K562 (cell line): Measurements from ENCODE around the gene BRPF1. TPM values are rescaled to one million over a fixed set of nuclear protein-coding genes. Genes with fewer than 3 reads are reported as not detected.

Experiments used
- ARID1B ChIP-seq: fragments of 450-650 bp; IDR thresholded peaks from 2 replicates; pipeline ENCODE4 v1.6.1; 2016; ENCODE audit warnings: antibody characterized with exemption, mild to moderate bottlenecking, inconsistent platforms
- ATF1 ChIP-seq, 2 experiments: fragments of 450-650 bp in 1 of 2; IDR thresholded peaks; 2 replicates each; pipeline ENCODE4 v1.6.1; 2016; ENCODE audit warnings: missing compliant biosample characterization in 1 of 2, missing genetic modification characterization in 1 of 2
- CXXC5 ChIP-seq: fragments of 250-450 bp; sonication (Bioruptor Pico); IDR thresholded peaks from 2 replicates; pipeline ENCODE4 v1.8.0; 2022; ENCODE audit warnings: inconsistent platforms, mild to moderate bottlenecking, moderate library complexity
- MCM2 ChIP-seq: fragments of 450-650 bp; IDR thresholded peaks from 2 replicates; pipeline ENCODE4 v1.6.1; 2017; ENCODE audit warnings: low read depth, mild to moderate bottlenecking
- MCM7 ChIP-seq, 2 experiments: fragments of 450-650 bp; IDR thresholded peaks; 2 replicates each; pipeline ENCODE4 v1.6.1; 2016 to 2018
- NONO ChIP-seq, 2 experiments: fragments of 200-400 bp in 1 of 2; fragments of 450-650 bp in 1 of 2; formaldehyde crosslinking in 1 of 2; IDR thresholded peaks; 2 replicates each; pipeline ENCODE4 v1.6.1; 2017; ENCODE audit warnings: low read depth in 2 of 2, mild to moderate bottlenecking in 2 of 2, moderate library complexity in 2 of 2, low read length in 1 of 2
- PML ChIP-seq: IDR thresholded peaks from 2 replicates; pipeline ENCODE4 v1.6.1; 2012; ENCODE audit warnings: low read length, inconsistent platforms
- PURB ChIP-seq: sonication (generic); formaldehyde crosslinking; IDR thresholded peaks from 2 replicates; pipeline ENCODE4 v1.9.0; 2021; ENCODE audit warnings: low read depth, mild to moderate bottlenecking, missing genetic modification reagents
- RAD51 ChIP-seq: fragments of 450-650 bp; IDR thresholded peaks from 2 replicates; pipeline ENCODE4 v1.7.1; 2016; ENCODE audit warnings: low read depth, mild to moderate bottlenecking, borderline replicate concordance
- RCOR1 ChIP-seq, 2 experiments: IDR thresholded peaks; 2 replicates each; pipeline ENCODE4 v1.6.1; 2012; ENCODE audit warnings: low read depth in 2 of 2, low read length in 2 of 2, borderline replicate concordance in 1 of 2, improper control_type of control experiment in 1 of 2
- SIRT6 ChIP-seq: IDR thresholded peaks from one replicate; pipeline ENCODE4 v1.6.1; 2012; ENCODE audit warnings: low read depth, mild to moderate bottlenecking, control low read depth, inconsistent platforms, low read length, moderate library complexity
- SMARCA5 ChIP-seq: fragments of 450-650 bp; IDR thresholded peaks from 2 replicates; pipeline ENCODE4 v1.6.1; 2016
- SRSF9 ChIP-seq: fragments of 200-400 bp; formaldehyde crosslinking; IDR thresholded peaks from 2 replicates; pipeline ENCODE4 v1.6.1; 2017; ENCODE audit warnings: low read depth, low read length, borderline replicate concordance
- ZNF134 ChIP-seq: fragments of 250-450 bp; sonication (Bioruptor Pico); conservative IDR thresholded peaks from 2 replicates; pipeline ENCODE4 v1.4.0; 2020
- polyA plus RNA-seq, 8 experiments: library from polyadenylated mRNA; depleted of rRNA in 4 of 8; stranded (reverse) in 5 of 8; unstranded in 3 of 8; fragments of >200 nt; fragmentation: Nextera tagmentation in 2 of 8; fragmentation: Illumina TruSeq in 1 of 8; extraction: Ambion mirVana in 2 of 8; extraction: Trizol in 1 of 8; gene quantifications; 2 replicates each; pipeline versions ENCODE4 v1.2.1 to v1.2.3, GENCODE V29; 2011 to 2014; ENCODE audit warnings: inconsistent platforms in 1 of 8, missing spikeins in 1 of 8
- total RNA-seq, 7 experiments: library from RNA; depleted of rRNA in 6 of 7; stranded (reverse); fragments of >200 nt in 6 of 7; fragmentation: Illumina TruSeq in 2 of 7; extraction: Trizol in 2 of 7; gene quantifications; 2 replicates each; pipeline versions ENCODE4 v1.2.1 to v1.2.3, GENCODE V29; 2011 to 2021; ENCODE audit warnings: low replicate concordance in 1 of 7
- TF ChIP-seq, protein P1 (sequence below), 2 experiments: fragments of 450-650 bp; IDR thresholded peaks; 2 replicates each; pipeline ENCODE4 v1.6.1; 2016; ENCODE audit warnings: mild to moderate bottlenecking in 2 of 2, borderline replicate concordance in 1 of 2, low read depth in 1 of 2, moderate library complexity in 1 of 2
- TF ChIP-seq, protein P2 (sequence below): fragments of 450-650 bp; IDR thresholded peaks from 2 replicates; pipeline ENCODE4 v1.6.1; 2016; ENCODE audit warnings: low read depth, mild to moderate bottlenecking, moderate library complexity
- TF ChIP-seq, protein P3 (sequence below): sonication (generic); formaldehyde crosslinking; IDR thresholded peaks from 2 replicates; pipeline ENCODE4 v1.8.0; 2022; ENCODE audit warnings: mild to moderate bottlenecking, missing genetic modification reagents

The BRPF1 gene
- total and polyA plus RNA-seq, 9 of the 15 experiments (the other 6 are each of a cell fraction or from before 2014, with no cell fraction given): 1.1 to 40.2 (median 23.5) TPM

DNA sequence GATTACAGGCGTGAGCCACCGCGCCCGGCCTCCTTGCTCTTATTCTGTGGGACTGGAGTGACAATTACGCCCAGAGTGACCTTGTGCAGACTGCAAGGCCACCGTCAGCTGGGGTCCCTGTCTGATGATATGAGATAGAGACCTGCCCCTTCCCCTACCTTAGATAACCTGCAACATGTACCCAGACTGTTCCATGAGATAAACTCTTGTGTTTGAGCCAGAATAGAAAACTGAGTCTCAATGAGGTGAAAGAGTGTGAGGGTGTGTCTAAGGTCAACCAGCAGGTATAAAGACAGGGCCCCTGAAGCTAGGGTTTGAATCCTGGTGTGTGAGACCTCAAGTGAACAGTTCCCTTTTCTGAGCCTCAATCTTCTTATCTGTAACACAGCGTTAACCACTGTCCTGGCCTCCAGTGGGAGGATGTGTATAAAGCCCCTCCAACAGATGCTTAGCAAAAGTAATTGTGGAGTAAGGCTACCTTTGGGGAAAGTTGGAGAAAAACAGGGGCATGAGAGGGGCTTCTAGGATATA, 54.7 kb downstream of the BRPF1 start (continued):
- TF ChIP-seq NONO (IDR thresholded peaks at IDR 0.05; ENCODE audit: low read depth in 2 of 2, low read length in 1 of 2) (no peak), SMARCA5 (no peak), MCM2 (no peak), MCM7 (IDR thresholded peaks at IDR 0.05) (no peak), SRSF9 (no peak), CXXC5 (CRISPR knock-in tag) (peak; percentile 45), ZNF134 (CRISPR knock-in tag) (no peak), RCOR1 (IDR thresholded peaks at IDR 0.05; ENCODE audit: borderline replicate concordance in 1 of 2, low read depth in 2 of 2, low read length in 2 of 2) (no peak), PURB (CRISPR knock-in tag) (no peak), SIRT6 (no peak), RAD51 (no peak), ARID1B (peak; percentile 89), ATF1 (CRISPR knock-in tag; IDR thresholded peaks at IDR 0.05) (no peak), ATF1 (tag; IDR thresholded peaks at IDR 0.05) (no peak), PML (peak; percentile 68)
- TF ChIP-seq, protein P1, sequence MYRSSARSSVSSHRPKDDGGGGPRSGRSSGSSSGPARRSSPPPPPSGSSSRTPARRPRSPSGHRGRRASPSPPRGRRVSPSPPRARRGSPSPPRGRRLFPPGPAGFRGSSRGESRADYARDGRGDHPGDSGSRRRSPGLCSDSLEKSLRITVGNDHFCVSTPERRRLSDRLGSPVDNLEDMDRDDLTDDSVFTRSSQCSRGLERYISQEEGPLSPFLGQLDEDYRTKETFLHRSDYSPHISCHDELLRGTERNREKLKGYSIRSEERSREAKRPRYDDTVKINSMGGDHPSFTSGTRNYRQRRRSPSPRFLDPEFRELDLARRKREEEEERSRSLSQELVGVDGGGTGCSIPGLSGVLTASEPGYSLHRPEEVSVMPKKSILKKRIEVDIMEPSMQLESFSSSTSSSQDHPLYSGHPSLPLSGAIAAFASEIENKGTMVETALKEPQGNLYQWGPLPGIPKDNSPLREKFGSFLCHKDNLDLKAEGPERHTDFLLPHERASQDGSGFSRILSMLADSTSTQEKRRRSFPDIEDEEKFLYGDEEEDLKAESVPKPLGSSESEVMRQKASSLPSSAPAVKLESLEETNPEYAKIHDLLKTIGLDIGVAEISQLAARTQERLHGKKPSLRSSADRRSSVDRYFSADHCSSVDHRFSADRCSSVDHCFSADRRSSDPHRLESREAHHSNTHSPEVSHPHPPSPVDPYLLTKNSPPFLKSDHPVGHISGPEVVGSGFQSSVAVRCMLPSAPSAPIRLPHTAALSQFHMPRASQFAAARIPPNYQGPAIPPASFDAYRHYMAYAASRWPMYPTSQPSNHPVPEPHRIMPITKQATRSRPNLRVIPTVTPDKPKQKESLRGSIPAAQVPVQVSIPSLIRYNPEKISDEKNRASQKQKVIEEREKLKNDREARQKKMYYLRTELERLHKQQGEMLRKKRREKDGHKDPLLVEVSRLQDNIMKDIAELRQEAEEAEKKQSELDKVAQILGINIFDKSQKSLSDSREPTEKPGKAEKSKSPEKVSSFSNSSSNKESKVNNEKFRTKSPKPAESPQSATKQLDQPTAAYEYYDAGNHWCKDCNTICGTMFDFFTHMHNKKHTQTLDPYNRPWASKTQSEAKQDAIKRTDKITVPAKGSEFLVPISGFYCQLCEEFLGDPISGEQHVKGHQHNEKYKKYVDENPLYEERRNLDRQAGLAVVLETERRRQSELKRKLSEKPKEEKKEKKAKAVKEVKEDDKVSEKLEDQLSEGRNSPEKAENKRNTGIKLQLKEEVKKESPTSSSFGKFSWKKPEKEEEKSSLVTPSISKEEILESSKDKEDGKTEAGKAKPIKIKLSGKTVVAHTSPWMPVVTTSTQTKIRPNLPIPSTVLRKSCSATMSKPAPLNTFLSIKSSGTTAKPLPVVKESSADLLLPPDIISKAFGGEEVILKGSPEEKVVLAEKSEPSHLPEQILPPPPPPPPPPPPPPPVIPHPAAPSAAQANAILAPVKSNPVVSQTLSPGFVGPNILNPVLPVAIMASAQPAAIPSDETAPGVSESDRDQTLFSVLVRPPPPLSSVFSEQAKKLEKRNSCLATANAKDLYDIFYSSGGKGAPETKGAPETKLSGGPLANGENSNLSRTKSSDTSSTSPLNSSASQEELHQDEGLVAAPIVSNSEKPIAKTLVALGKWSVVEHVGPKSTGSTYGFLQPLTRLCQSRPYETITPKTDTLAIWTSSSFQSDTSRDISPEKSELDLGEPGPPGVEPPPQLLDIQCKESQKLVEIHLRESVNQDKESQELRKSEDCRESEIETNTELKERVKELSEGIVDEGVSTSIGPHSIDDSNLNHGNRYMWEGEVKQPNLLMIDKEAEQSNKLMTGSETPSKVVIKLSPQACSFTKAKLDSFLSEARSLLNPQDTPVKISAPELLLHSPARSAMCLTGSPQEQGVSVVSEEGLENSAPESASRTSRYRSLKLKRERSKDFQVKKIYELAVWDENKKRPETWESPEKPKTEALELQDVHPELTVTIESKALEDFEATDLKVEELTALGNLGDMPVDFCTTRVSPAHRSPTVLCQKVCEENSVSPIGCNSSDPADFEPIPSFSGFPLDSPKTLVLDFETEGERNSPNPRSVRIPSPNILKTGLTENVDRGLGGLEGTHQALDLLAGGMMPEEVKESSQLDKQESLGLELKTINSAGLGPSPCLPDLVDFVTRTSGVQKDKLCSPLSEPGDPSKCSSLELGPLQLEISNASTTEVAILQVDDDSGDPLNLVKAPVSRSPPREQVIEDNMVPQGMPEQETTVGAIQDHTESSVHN (IDR thresholded peaks at IDR 0.05; ENCODE audit: borderline replicate concordance in 1 of 2, low read depth in 1 of 2): no peak
- TF ChIP-seq, protein P2, sequence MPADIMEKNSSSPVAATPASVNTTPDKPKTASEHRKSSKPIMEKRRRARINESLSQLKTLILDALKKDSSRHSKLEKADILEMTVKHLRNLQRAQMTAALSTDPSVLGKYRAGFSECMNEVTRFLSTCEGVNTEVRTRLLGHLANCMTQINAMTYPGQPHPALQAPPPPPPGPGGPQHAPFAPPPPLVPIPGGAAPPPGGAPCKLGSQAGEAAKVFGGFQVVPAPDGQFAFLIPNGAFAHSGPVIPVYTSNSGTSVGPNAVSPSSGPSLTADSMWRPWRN: no peak
- TF ChIP-seq, protein P3, sequence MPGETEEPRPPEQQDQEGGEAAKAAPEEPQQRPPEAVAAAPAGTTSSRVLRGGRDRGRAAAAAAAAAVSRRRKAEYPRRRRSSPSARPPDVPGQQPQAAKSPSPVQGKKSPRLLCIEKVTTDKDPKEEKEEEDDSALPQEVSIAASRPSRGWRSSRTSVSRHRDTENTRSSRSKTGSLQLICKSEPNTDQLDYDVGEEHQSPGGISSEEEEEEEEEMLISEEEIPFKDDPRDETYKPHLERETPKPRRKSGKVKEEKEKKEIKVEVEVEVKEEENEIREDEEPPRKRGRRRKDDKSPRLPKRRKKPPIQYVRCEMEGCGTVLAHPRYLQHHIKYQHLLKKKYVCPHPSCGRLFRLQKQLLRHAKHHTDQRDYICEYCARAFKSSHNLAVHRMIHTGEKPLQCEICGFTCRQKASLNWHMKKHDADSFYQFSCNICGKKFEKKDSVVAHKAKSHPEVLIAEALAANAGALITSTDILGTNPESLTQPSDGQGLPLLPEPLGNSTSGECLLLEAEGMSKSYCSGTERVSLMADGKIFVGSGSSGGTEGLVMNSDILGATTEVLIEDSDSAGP (CRISPR knock-in tag): no peak
